Adrenal gland (tissue), 5 donors: Measurements from ENCODE around the gene MET.
"Not testable (repeated sequence)": the region's sequence is repeated elsewhere in the genome, so short reads cannot be mapped to it uniquely, and the experiment has no call there.

Source experiments
- POLR2A ChIP-seq, 2 donors: fragments of 450-650 bp; IDR thresholded peaks; one replicate each; pipeline ENCODE4 v1.6.1; 2017; ENCODE audit warnings: antibody characterized with exemption in 2 of 2, mild to moderate bottlenecking in 2 of 2, moderate library complexity in 1 of 2
- TF ChIP-seq, protein P1 (sequence below), 6 experiments: fragments of 450-650 bp in 4 of 6; fragments of 200-600 bp in 2 of 6; sonication (generic) in 1 of 6; IDR thresholded peaks; 1 replicate in 5 of 6; 2 replicates in 1 of 6; pipeline versions ENCODE4 v1.5.1 to v1.8.0; 2016 to 2021; ENCODE audit warnings: antibody characterized with exemption in 6 of 6, mild to moderate bottlenecking in 2 of 6, moderate library complexity in 1 of 6
- donor health status: DM: no; HTN: no; CAD: no.

DNA sequence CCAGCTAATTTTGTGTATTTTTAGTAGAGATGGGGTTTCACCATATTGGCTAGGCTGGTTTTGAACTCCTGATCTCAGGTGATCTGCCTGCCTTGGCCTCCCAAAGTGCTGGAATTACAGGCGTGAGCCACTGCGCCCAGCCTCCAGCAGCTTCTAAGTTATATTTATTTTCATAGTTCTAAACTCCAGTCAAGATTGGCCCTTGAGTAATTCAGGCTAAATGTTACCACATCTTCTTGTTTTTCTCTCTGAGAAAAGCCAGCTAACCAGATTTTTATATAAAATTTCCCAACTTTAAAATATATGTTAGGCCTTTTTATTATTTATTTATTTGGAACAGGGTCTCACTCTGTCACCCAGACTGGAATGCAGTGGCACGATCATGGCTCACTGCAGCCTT is 141.4 kb downstream of the MET start:
- TF ChIP-seq, protein P1, sequence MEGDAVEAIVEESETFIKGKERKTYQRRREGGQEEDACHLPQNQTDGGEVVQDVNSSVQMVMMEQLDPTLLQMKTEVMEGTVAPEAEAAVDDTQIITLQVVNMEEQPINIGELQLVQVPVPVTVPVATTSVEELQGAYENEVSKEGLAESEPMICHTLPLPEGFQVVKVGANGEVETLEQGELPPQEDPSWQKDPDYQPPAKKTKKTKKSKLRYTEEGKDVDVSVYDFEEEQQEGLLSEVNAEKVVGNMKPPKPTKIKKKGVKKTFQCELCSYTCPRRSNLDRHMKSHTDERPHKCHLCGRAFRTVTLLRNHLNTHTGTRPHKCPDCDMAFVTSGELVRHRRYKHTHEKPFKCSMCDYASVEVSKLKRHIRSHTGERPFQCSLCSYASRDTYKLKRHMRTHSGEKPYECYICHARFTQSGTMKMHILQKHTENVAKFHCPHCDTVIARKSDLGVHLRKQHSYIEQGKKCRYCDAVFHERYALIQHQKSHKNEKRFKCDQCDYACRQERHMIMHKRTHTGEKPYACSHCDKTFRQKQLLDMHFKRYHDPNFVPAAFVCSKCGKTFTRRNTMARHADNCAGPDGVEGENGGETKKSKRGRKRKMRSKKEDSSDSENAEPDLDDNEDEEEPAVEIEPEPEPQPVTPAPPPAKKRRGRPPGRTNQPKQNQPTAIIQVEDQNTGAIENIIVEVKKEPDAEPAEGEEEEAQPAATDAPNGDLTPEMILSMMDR (IDR thresholded peaks at IDR 0.05), result not testable (repeated sequence)
- not testable (repeated sequence) for TF ChIP-seq POLR2A (IDR thresholded peaks at IDR 0.05)
